ENCODE results near the gene CKAP2. TPM values are rescaled to one million over a fixed set of nuclear protein-coding genes. Genes with fewer than 3 reads are reported as not detected.

Gene CKAP2
- total and polyA plus RNA-seq, 10 donors: 4.7 to 24.7 (median 18.5) TPM

DNA sequence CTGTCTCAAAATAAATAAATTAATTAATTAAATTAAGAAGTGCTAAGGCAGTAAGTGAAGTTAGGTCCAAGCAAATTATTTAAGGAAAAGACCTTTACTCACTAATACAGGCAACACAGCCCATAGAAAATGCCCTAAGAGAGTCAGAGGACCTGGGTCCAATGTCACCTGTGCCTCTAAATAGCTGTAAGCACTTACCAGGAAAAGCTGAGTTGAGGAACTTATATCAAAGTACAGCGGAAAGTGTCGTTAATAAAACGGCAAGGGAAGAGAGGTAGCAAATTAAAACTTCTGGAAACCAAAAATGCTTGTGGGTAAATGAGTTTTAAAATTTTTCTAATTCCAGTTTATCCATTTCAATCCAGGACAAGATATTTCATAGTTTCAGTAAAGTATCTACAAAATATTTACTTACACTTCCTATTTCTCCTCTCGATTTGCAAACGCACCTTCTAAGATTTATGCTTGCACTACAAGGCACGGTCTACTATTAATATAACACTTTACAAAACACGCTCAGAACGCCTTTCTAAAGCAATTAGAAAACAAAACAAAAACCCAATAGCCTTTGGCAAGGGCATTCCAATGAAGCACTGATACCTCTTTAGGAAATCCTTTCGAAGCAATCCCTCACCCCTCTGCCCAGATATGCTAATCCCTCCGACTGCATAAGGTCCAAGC lies 5.8 kb upstream of the CKAP2 start:
- Histone ChIP-seq H3K27me3 (replicated peaks in 1 of 7) (no peaks in the 10 kb centered on the region), H3K4me1 (peaks cover 17 to 61% (median 40%) of the 10 kb centered on the region in 6 donors), H3K36me3 (peaks cover 0 to 17% (median 2%) of the 10 kb centered on the region in 6 donors), H3K4me3 (peak overlapping the region; percentile 70 to 80 (median 77)), H3K27ac (peak overlapping the region; percentile 90 to 99 (median 98)), H3K9me3 (no peaks in the 10 kb centered on the region)
- TF ChIP-seq POLR2A (IDR thresholded peaks at IDR 0.05) (no peak), POLR2AphosphoS5 (IDR thresholded peaks at IDR 0.05) (no peak)
- TF ChIP-seq, protein P1, sequence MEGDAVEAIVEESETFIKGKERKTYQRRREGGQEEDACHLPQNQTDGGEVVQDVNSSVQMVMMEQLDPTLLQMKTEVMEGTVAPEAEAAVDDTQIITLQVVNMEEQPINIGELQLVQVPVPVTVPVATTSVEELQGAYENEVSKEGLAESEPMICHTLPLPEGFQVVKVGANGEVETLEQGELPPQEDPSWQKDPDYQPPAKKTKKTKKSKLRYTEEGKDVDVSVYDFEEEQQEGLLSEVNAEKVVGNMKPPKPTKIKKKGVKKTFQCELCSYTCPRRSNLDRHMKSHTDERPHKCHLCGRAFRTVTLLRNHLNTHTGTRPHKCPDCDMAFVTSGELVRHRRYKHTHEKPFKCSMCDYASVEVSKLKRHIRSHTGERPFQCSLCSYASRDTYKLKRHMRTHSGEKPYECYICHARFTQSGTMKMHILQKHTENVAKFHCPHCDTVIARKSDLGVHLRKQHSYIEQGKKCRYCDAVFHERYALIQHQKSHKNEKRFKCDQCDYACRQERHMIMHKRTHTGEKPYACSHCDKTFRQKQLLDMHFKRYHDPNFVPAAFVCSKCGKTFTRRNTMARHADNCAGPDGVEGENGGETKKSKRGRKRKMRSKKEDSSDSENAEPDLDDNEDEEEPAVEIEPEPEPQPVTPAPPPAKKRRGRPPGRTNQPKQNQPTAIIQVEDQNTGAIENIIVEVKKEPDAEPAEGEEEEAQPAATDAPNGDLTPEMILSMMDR (IDR thresholded peaks at IDR 0.05 in 8 of 11, conservative IDR thresholded peaks at IDR 0.05 in 3 of 11): no peak
- DNase-seq: no peak
- WGBS, 5 donors: 1 to 5% (median 2%) methylated on average over 10 of the region's 10 CpGs
- intact Hi-C loops (cut with DNase I; ENCODE audit: low total_unique reads): loop anchor here (10.0 kb wide), 3 partner anchors 105 to 435 kb away; partner anchors contain the start of genes ALG11 and ATP7B

DNA sequence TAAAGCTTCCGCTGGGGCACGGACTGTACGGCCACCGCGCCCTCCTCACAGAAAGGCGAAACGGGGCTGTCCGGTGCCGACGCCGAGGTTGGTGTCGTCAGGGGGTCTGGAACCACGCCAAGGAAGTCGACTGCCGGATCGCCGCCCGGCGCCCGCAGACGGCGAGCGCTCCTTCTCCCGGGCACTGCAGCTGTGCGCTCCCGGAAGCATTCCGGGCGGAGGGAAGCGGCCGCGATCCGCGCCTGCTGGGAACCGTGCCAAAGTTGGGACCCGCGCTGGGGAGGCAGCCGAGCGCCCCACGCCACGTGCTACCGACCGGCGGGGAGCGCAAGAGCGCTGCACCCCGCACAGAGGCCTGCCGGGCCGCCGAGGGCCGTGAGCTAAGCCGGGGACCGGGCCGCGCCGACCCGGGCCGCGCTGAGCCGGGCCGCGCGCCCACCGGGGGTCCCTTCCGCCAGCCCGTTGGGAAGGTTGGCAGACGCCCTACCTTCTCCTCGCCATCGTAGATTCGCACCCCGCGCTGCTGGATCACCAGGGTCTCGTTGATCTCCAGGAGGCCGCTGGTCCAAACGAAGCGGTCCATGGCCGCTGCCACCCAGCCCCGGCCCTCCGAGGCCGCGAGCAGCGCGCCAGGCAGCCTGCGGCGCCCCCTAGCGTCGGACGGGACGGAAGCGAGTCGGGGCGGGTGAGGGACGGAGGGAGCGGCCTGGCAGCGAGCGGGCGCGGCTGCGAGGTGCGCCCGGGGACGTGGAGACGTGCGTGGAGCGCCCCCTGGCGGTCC lies 5.1 kb upstream of the CKAP2 start, which contains the start of gene VPS36:
Gene VPS36, minus strand, starts transcription at position 623 of the 781 bp plus-strand sequence. Its CDS starts 40 bp downstream, at position 583.
- TF ChIP-seq, protein P1 (IDR thresholded peaks at IDR 0.05 in 8 of 11, conservative IDR thresholded peaks at IDR 0.05 in 3 of 11): peak; percentile 97 to 100 (median 100)
- TF ChIP-seq POLR2A (IDR thresholded peaks at IDR 0.05) (peak in 2 of 3 donors; percentile 54 to 55), POLR2AphosphoS5 (IDR thresholded peaks at IDR 0.05) (peak; percentile 96 to 97 (median 96))
- peaks cover 17 to 66% (median 43%) of the 10 kb centered on the region in 6 donors for H3K4me1 ChIP-seq
- H3K4me3 ChIP-seq: peak within 1 kb of the TSS; percentile 70 to 80 (median 77)
- no peaks in the 10 kb centered on the region for H3K27me3 ChIP-seq (replicated peaks in 1 of 7)
- peak; percentile 100 for DNase-seq
- intact Hi-C loops (cut with DNase I; ENCODE audit: low total_unique reads): loop anchor here (10.0 kb wide), 3 partner anchors 105 to 435 kb away; partner anchors contain the start of genes ALG11 and ATP7B
- H3K27ac ChIP-seq: peak within 1 kb of the TSS; percentile 90 to 99 (median 98)
- H3K9me3 ChIP-seq: no peaks in the 10 kb centered on the region
- peaks cover 0 to 14% (median under 1%) of the 10 kb centered on the region in 6 donors for H3K36me3 ChIP-seq
- 0% methylated on average over 47 to 105 of the region's 105 CpGs for WGBS, 5 donors

DNA sequence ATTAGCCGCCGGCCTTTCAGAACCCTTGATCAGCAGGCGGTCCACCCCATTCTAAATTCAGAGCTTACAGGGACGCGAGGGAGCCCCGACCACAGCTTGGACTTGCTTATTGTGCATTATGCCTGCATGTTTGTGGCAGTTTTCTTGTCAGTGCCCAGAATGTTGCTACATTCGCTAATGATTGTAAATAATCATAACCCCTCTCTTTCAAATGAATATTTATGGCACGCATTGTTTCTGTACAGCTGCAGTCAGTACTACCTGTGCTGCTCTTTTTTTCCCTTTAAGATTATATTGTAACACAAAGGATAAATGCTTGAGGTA lies 4.5 kb upstream of the CKAP2 start:
- intact Hi-C loops (cut with DNase I; ENCODE audit: low total_unique reads): loop anchor here (10.0 kb wide), 3 partner anchors 106 to 436 kb away; partner anchors contain the start of genes ALG11 and ATP7B
- 8 to 13% (median 11%) methylated on average over 5 to 8 of the region's 8 CpGs for WGBS, 5 donors

More for the DNA sequence above, 4.5 kb upstream of the CKAP2 start:
- Histone ChIP-seq H3K4me3 (peak overlapping the region in 6 of 8 donors; percentile 70 to 78 (median 77)), H3K27me3 (replicated peaks in 1 of 7) (no peaks in the 10 kb centered on the region), H3K4me1 (peaks cover 17 to 67% (median 43%) of the 10 kb centered on the region in 6 donors), H3K36me3 (peaks cover 0 to 9% (median 0%) of the 10 kb centered on the region in 6 donors), H3K27ac (peak overlapping the region in 7 of 8 donors; percentile 94 to 99 (median 98)), H3K9me3 (no peaks in the 10 kb centered on the region)
- DNase-seq: no peak
- TF ChIP-seq, protein P1 (IDR thresholded peaks at IDR 0.05 in 8 of 11, conservative IDR thresholded peaks at IDR 0.05 in 3 of 11): peak in 6 of 11 experiments; percentile 4 to 79 (median 60)
- TF ChIP-seq POLR2A (IDR thresholded peaks at IDR 0.05): no peak
